Endothelial cell of umbilical vein (primary cell): ENCODE data around the gene LPAR3. TPM values are rescaled to one million over a fixed set of nuclear protein-coding genes. Genes with fewer than 3 reads are reported as not detected.

ENCODE experiments used
- BruUV-seq: library from RNA; stranded (reverse); fragments of 400-500 nt; replicated peaks from 2 replicates; lab custom pipeline; 2021; lab: Mats Ljungman, UMichigan
- CTCF ChIA-PET: fragments of 300-600, 350-600 bp; sonication (Branson Sonifier 250); formaldehyde crosslinking; loops from one replicate; lab custom pipeline; 2021; ENCODE audit warnings: antibody characterized with exemption, inconsistent platforms; lab: Charles Lee
- POLR2A ChIA-PET: fragments of 300-600, 350-600 bp; sonication (Branson Sonifier 250); formaldehyde crosslinking; loops from one replicate; lab custom pipeline; 2021; ENCODE audit warnings: antibody characterized with exemption, inconsistent platforms; lab: Charles Lee
- DNase-seq: peaks from one replicate; pipeline ENCODE4 v3.0.0-alpha.2; 2011; ENCODE audit warnings: low read depth, low spot score
- FAIRE-seq: peaks from 2 replicates; lab custom pipeline; 2011; peaks lifted over from hg19 to GRCh38; lab: Jason Lieb, UNC
- H2AFZ ChIP-seq: 2 replicates; pipeline ENCODE4 v1.6.0; 2012; ENCODE audit warnings: low read depth, low read length, control low read depth, inconsistent platforms
- H3K27ac ChIP-seq: 2 replicates; pipeline ENCODE4 v1.5.1; 2011; ENCODE audit warnings: low read depth, mild to moderate bottlenecking, control low read depth, low read length, moderate library complexity; ENCODE audit not compliant: insufficient read depth
- H3K27me3 ChIP-seq, 2 experiments: 2 replicates each; pipeline versions ENCODE4 v1.6.0 to v1.6.1; 2011; ENCODE audit warnings: low read length in 2 of 2, mixed read lengths in 1 of 2; ENCODE audit not compliant: control insufficient read depth in 2 of 2, insufficient read depth in 2 of 2
- H3K36me3 ChIP-seq, 2 experiments: 2 replicates in 1 of 2; 3 replicates in 1 of 2; pipeline ENCODE4 v1.5.1; 2011; ENCODE audit warnings: low read length in 2 of 2, mild to moderate bottlenecking in 1 of 2, moderate library complexity in 1 of 2; ENCODE audit not compliant: control insufficient read depth in 2 of 2, insufficient read depth in 2 of 2; ENCODE audit errors: extremely low read depth in 1 of 2
- H3K4me1 ChIP-seq: 3 replicates; pipeline ENCODE4 v1.5.1; 2011; ENCODE audit warnings: mild to moderate bottlenecking, low read length; ENCODE audit not compliant: control insufficient read depth, insufficient read depth; ENCODE audit errors: extremely low read depth
- H3K4me2 ChIP-seq: 2 replicates; pipeline ENCODE4 v1.6.1; 2011; ENCODE audit warnings: low read length, control low read depth, mixed read lengths; ENCODE audit not compliant: insufficient read depth
- H3K4me3 ChIP-seq, 3 experiments: fragments of 200-600 bp in 1 of 3; sonication (generic), shearing (Covaris generic) in 1 of 3; replicated peaks in 1 of 3; 2 replicates each; pipeline ENCODE4 v1.5.1; 2011 to 2016; ENCODE audit warnings: control low read depth in 3 of 3, low read length in 3 of 3, mild to moderate bottlenecking in 2 of 3, inconsistent platforms in 1 of 3, low read depth in 1 of 3, moderate library complexity in 1 of 3; ENCODE audit not compliant: insufficient read depth in 1 of 3
- H3K79me2 ChIP-seq: 2 replicates; pipeline ENCODE4 v1.6.0; 2012; ENCODE audit warnings: low read length, inconsistent platforms; ENCODE audit not compliant: control insufficient read depth, insufficient read depth
- H3K9ac ChIP-seq: replicated peaks from 2 replicates; pipeline ENCODE3; 2011; ENCODE audit warnings: low read length, control low read depth; ENCODE audit not compliant: insufficient read depth; ENCODE audit errors: extremely low read depth
- H3K9me1 ChIP-seq: replicated peaks from 3 replicates; pipeline ENCODE4 v1.6.0; 2011; ENCODE audit warnings: mild to moderate bottlenecking, low read length; ENCODE audit not compliant: control insufficient read depth, insufficient read depth; ENCODE audit errors: extremely low read depth
- H3K9me3 ChIP-seq: replicated peaks from 2 replicates; pipeline ENCODE4 v1.5.1; 2012; ENCODE audit warnings: low read length, inconsistent platforms; ENCODE audit not compliant: control insufficient read depth, insufficient read depth
- H4K20me1 ChIP-seq: replicated peaks from 2 replicates; pipeline ENCODE3; 2011; ENCODE audit warnings: mild to moderate bottlenecking, low read length; ENCODE audit not compliant: control insufficient read depth, insufficient read depth; ENCODE audit errors: extremely low read depth
- FOS ChIP-seq: IDR thresholded peaks from 2 replicates; pipeline ENCODE4 v1.6.1; 2011; ENCODE audit warnings: mild to moderate bottlenecking, low read length, moderate library complexity, borderline replicate concordance; ENCODE audit not compliant: insufficient read depth
- GATA2 ChIP-seq: IDR thresholded peaks from 2 replicates; pipeline ENCODE4 v1.7.0; 2011; ENCODE audit warnings: low read depth, mild to moderate bottlenecking, moderate library complexity, mixed read lengths, low read length; ENCODE audit not compliant: insufficient read length, insufficient read depth
- JUN ChIP-seq: IDR thresholded peaks from 2 replicates; pipeline ENCODE4 v1.6.1; 2011; ENCODE audit warnings: borderline replicate concordance, low read depth; ENCODE audit not compliant: insufficient read length, insufficient read depth
- MYC ChIP-seq: IDR thresholded peaks from one replicate; pipeline ENCODE4 v1.6.1; 2011; ENCODE audit warnings: mild to moderate bottlenecking, low read depth, low read length
- dilution Hi-C: fragments of 300-500 bp; cut with MboI; formaldehyde crosslinking; loops from one replicate; pipeline ENCODE4 v1.15.0; 2019; ENCODE audit warnings: low sequenced_read_pairs; ENCODE audit not compliant: extremely low pct_ligation_motif_present
- intact Hi-C: fragments of 100-400 bp; cut with micrococcal nuclease; formaldehyde crosslinking; loops from one replicate; pipeline ENCODE4 v1.10.0; 2022
- polyA plus RNA-seq, 4 experiments: library from polyadenylated mRNA; depleted of rRNA in 3 of 4; stranded (reverse) in 3 of 4; unstranded in 1 of 4; fragments of >200 nt; gene quantifications; 2 replicates each; pipeline versions ENCODE4 v1.2.1 to v1.2.3, GENCODE V29; 2011 to 2012; ENCODE audit warnings: missing spikeins in 1 of 4
- total RNA-seq: library from RNA; stranded (reverse); gene quantifications from 2 replicates; pipeline ENCODE4 v1.2.3, GENCODE V29; 2021
- TF ChIP-seq, protein P1 (sequence below), 2 donors: IDR thresholded peaks; 1 replicate in 1 of 2; 2 replicates in 1 of 2; pipeline ENCODE4 v1.5.1; 2011; ENCODE audit warnings: low read length in 2 of 2, mild to moderate bottlenecking in 2 of 2, moderate library complexity in 2 of 2, control low read depth in 1 of 2, inconsistent platforms in 1 of 2, low read depth in 1 of 2; ENCODE audit not compliant: insufficient read depth in 1 of 2; ENCODE audit errors: extremely low read depth in 1 of 2
- TF ChIP-seq, protein P2 (sequence below): IDR thresholded peaks from 2 replicates; pipeline ENCODE4 v1.6.1; 2011; ENCODE audit not compliant: insufficient read depth, insufficient read length

The LPAR3 gene
- total and polyA plus RNA-seq, 2 donors (not counting 3 experiments of a cell fraction or from before 2014, with no cell fraction given) = not detected

DNA sequence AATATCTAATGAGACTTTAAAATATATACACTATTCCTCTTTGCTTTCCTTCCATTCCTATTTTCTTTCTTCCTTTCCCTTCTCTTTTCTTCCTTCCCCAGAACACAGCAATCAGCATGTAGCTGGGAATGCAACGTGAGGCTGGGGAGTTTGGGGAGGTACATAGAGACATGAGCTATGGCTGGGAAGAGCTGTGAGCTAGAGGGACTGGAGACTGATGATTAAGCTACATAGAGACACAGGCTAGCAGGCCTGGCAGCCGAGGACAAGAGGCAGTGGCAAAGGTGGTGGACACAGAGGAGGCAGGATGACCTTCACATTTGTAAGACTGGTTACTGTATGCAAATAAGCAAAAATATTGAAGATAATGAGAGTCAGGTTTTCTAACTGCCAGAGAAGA lies 7.5 kb downstream of the LPAR3 start:
- no TSS peak for BruUV-seq
- H3K4me3 ChIP-seq = no peak overlapping the region
- H3K4me2 ChIP-seq = no peak overlapping the region
- FAIRE-seq = no peak
- no peaks in the 10 kb centered on the region for H3K9me3 ChIP-seq
- H3K9ac ChIP-seq = no peak overlapping the region
- H3K4me1 ChIP-seq = no peaks in the 10 kb centered on the region
- H3K79me2 ChIP-seq = no peaks in the 10 kb centered on the region
- no peaks in the 10 kb centered on the region for H3K9me1 ChIP-seq
- H3K27ac ChIP-seq = no peak overlapping the region
- H3K36me3 ChIP-seq = no peaks in the 10 kb centered on the region
- intact Hi-C loops = no loop called here
- DNase-seq = no peak
- TF ChIP-seq FOS = no peak
- TF ChIP-seq, protein P1, sequence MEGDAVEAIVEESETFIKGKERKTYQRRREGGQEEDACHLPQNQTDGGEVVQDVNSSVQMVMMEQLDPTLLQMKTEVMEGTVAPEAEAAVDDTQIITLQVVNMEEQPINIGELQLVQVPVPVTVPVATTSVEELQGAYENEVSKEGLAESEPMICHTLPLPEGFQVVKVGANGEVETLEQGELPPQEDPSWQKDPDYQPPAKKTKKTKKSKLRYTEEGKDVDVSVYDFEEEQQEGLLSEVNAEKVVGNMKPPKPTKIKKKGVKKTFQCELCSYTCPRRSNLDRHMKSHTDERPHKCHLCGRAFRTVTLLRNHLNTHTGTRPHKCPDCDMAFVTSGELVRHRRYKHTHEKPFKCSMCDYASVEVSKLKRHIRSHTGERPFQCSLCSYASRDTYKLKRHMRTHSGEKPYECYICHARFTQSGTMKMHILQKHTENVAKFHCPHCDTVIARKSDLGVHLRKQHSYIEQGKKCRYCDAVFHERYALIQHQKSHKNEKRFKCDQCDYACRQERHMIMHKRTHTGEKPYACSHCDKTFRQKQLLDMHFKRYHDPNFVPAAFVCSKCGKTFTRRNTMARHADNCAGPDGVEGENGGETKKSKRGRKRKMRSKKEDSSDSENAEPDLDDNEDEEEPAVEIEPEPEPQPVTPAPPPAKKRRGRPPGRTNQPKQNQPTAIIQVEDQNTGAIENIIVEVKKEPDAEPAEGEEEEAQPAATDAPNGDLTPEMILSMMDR (IDR thresholded peaks at IDR 0.05; ENCODE audit: extremely low read depth in 1 of 2, insufficient read depth in 1 of 2, low read depth in 1 of 2, low read length in 2 of 2) = no peak
- TF ChIP-seq MYC = no peak
- TF ChIP-seq, protein P2, sequence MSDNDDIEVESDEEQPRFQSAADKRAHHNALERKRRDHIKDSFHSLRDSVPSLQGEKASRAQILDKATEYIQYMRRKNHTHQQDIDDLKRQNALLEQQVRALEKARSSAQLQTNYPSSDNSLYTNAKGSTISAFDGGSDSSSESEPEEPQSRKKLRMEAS = no peak
- TF ChIP-seq JUN = no peak
- no peak for TF ChIP-seq GATA2
- POLR2A ChIA-PET = no interaction called here
- dilution Hi-C loops = no loop called here
- no peak overlapping the region for H2AFZ ChIP-seq
- CTCF ChIA-PET = interaction anchor here (1.0 kb wide), 1 partner anchor 113 kb away, joined by 3 read pairs; no protein-coding TSS in a partner anchor
- H4K20me1 ChIP-seq = no peaks in the 10 kb centered on the region
- peaks cover 4 to 15% of the 10 kb centered on the region in 2 experiments for H3K27me3 ChIP-seq
